SK-N-SH (cell line): ENCODE results near the gene ZNF414. TPM values are rescaled to one million over a fixed set of nuclear protein-coding genes. Genes with fewer than 3 reads are reported as not detected.

Source experiments
- CTCF ChIA-PET: fragments of 300-600, 350-600 bp; formaldehyde crosslinking; extraction: SDS; loops from one replicate; lab custom pipeline; 2021; lab: Yijun Ruan, JAX
- POLR2A ChIA-PET: fragments of 350-600 bp; sonication (Branson Sonifier 250); formaldehyde crosslinking; extraction: SDS; loops from one replicate; lab custom pipeline; 2020; ENCODE audit warnings: antibody characterized with exemption, inconsistent platforms; lab: Yijun Ruan, JAX
- DNase-seq: peaks from one replicate; pipeline ENCODE4 v3.0.0; 2012
- H2AFZ ChIP-seq: fragments of 200-600 bp; sonication (generic); 2 replicates; pipeline ENCODE4 v1.8.1; 2016; ENCODE audit warnings: antibody characterized with exemption, mild to moderate bottlenecking, low read depth
- H3F3A ChIP-seq: fragments of 200-600 bp; sonication (generic); replicated peaks from 2 replicates; pipeline ENCODE3; 2016; ENCODE audit warnings: antibody characterized with exemption, mild to moderate bottlenecking; ENCODE audit not compliant: insufficient read depth
- H3K27ac ChIP-seq, 2 experiments: fragments of 200-500 bp in 1 of 2; fragments of 200-600 bp in 1 of 2; sonication (Bioruptor generic) in 1 of 2; sonication (generic), shearing (Covaris generic) in 1 of 2; 2 replicates each; pipeline versions ENCODE4 v1.5.1 to v1.6.1; 2014 to 2016; ENCODE audit warnings: low read depth in 2 of 2, inconsistent platforms in 1 of 2, low read length in 1 of 2, mild to moderate bottlenecking in 1 of 2, mixed read lengths in 1 of 2
- H3K27me3 ChIP-seq: fragments of 200-600 bp; sonication (generic), shearing (Covaris generic); 2 replicates; pipeline ENCODE4 v1.6.1; 2016; ENCODE audit warnings: mixed run types; ENCODE audit not compliant: insufficient read depth
- H3K36me3 ChIP-seq, 2 experiments: fragments of 200-500 bp in 1 of 2; fragments of 200-600 bp in 1 of 2; sonication (Bioruptor generic) in 1 of 2; sonication (generic) in 1 of 2; replicated peaks in 1 of 2; 2 replicates each; pipeline versions ENCODE3 to v1.5.1; 2014 to 2016; ENCODE audit warnings: low read length in 1 of 2, mild to moderate bottlenecking in 1 of 2; ENCODE audit not compliant: insufficient read depth in 2 of 2, control insufficient read depth in 1 of 2
- H3K4me1 ChIP-seq, 2 experiments: fragments of 200-500 bp in 1 of 2; fragments of 200-600 bp in 1 of 2; sonication (Bioruptor generic) in 1 of 2; sonication (generic), shearing (Covaris generic) in 1 of 2; 2 replicates each; pipeline versions ENCODE4 v1.5.1 to v1.6.1; 2014 to 2016; ENCODE audit warnings: low read depth in 1 of 2, low read length in 1 of 2, mixed run types in 1 of 2; ENCODE audit not compliant: insufficient read depth in 2 of 2, control insufficient read depth in 1 of 2
- H3K4me2 ChIP-seq: fragments of 200-600 bp; sonication (generic), shearing (Covaris generic); 2 replicates; pipeline ENCODE4 v1.6.1; 2017; ENCODE audit warnings: mixed run types
- H3K4me3 ChIP-seq, 2 experiments: fragments of 200-500 bp in 1 of 2; fragments of 200-600 bp in 1 of 2; sonication (Bioruptor generic) in 1 of 2; sonication (generic), shearing (Covaris generic) in 1 of 2; 2 replicates each; pipeline versions ENCODE4 v1.5.1 to v1.8.1; 2014 to 2016; ENCODE audit warnings: low read depth in 2 of 2, inconsistent platforms in 1 of 2, low read length in 1 of 2, mild to moderate bottlenecking in 1 of 2, mixed read lengths in 1 of 2, moderate library complexity in 1 of 2
- H3K79me2 ChIP-seq: fragments of 200-600 bp; sonication (generic); 2 replicates; pipeline ENCODE4 v1.8.1; 2017; ENCODE audit warnings: mild to moderate bottlenecking; ENCODE audit not compliant: insufficient read depth
- H3K9ac ChIP-seq: fragments of 200-600 bp; sonication (generic); 2 replicates; pipeline ENCODE4 v1.6.1; 2017; ENCODE audit warnings: mixed run types
- H3K9me2 ChIP-seq: fragments of 200-600 bp; sonication (generic); 2 replicates; pipeline ENCODE4 v1.6.1; 2017; ENCODE audit warnings: mixed run types
- H3K9me3 ChIP-seq: fragments of 200-600 bp; sonication (generic); 2 replicates; pipeline ENCODE4 v1.6.1; 2017; ENCODE audit warnings: mixed run types, mild to moderate bottlenecking, moderate library complexity
- H4K20me1 ChIP-seq: fragments of 200-600 bp; sonication (generic); 2 replicates; pipeline ENCODE4 v1.6.1; 2017; ENCODE audit warnings: mild to moderate bottlenecking, mixed run types; ENCODE audit not compliant: insufficient read depth
- EP300 ChIP-seq, 2 experiments: IDR thresholded peaks; 2 replicates each; pipeline versions ENCODE4 v1.4.0 to v1.6.1; 2012; ENCODE audit warnings: borderline replicate concordance in 1 of 2, low read depth in 1 of 2, low read length in 1 of 2
- EZH2phosphoT487 ChIP-seq: fragments of 200-600 bp; sonication (generic); IDR thresholded peaks from 2 replicates; pipeline ENCODE4 v1.6.1; 2017; ENCODE audit warnings: low read depth, mixed run types, mild to moderate bottlenecking, antibody characterized with exemption, moderate library complexity, borderline replicate concordance
- FOXJ3 ChIP-seq: sonication (generic); formaldehyde crosslinking; IDR thresholded peaks from 2 replicates; pipeline ENCODE4 v1.5.1; 2020; ENCODE audit warnings: mild to moderate bottlenecking, missing genetic modification reagents
- GATA2 ChIP-seq: sonication (generic); formaldehyde crosslinking; IDR thresholded peaks from 2 replicates; pipeline ENCODE4 v1.5.0; 2020; ENCODE audit warnings: mild to moderate bottlenecking, missing genetic modification reagents
- RAD21 ChIP-seq: IDR thresholded peaks from 2 replicates; pipeline ENCODE4 v1.6.1; 2012; ENCODE audit warnings: mild to moderate bottlenecking, low read length
- RCOR1 ChIP-seq: fragments of 150-350 bp; IDR thresholded peaks from 2 replicates; pipeline ENCODE4 v1.6.1; 2017; ENCODE audit warnings: antibody characterized with exemption, low read length
- REST ChIP-seq: IDR thresholded peaks from 2 replicates; pipeline ENCODE4 v1.6.1; 2012; ENCODE audit warnings: mild to moderate bottlenecking, low read depth, low read length, moderate library complexity
- RFX5 ChIP-seq: IDR thresholded peaks from 2 replicates; pipeline ENCODE4 v1.6.1; 2012; ENCODE audit warnings: mild to moderate bottlenecking, improper control_type of control experiment, low read length
- YY1 ChIP-seq: IDR thresholded peaks from 2 replicates; pipeline ENCODE4 v1.4.0; 2012; ENCODE audit warnings: low read depth, mild to moderate bottlenecking
- ZBTB33 ChIP-seq: IDR thresholded peaks from 2 replicates; pipeline ENCODE4 v1.4.0; 2012; ENCODE audit warnings: low read depth, borderline replicate concordance
- WGBS: methylation state at CpG from one replicate; pipeline ENCODE4 v1.1.6; 2017; ENCODE audit warnings: low lambda C conversion rate; 5-methylcytosine and 5-hydroxymethylcytosine counted together
- polyA plus RNA-seq, 3 experiments: library from polyadenylated mRNA; depleted of rRNA; stranded (reverse); fragments of >200 nt; gene quantifications; 2 replicates each; pipeline ENCODE4 v1.2.3, GENCODE V29; 2012

ZNF414 gene
- polyA plus RNA-seq, 1 of the 3 experiments (the other 2 are of a cell fraction): 17.0 TPM

GRCh38 chr19:8484331-8484894, 29.6 kb downstream of the ZNF414 start:
- CTCF ChIA-PET: interaction anchor here (1.7 kb wide), 1 partner anchor 21 kb away, joined by 5 read pairs; no protein-coding TSS in a partner anchor
- H3F3A ChIP-seq: no peaks in the 10 kb centered on the region
- 95% methylated on average over 17 of the region's 18 CpGs for WGBS
- no peaks in the 10 kb centered on the region for H3K9me3 ChIP-seq
- DNase-seq: no peak
- no peak overlapping the region for H3K9ac ChIP-seq
- H3K27me3 ChIP-seq: no peaks in the 10 kb centered on the region
- no peak overlapping the region for H3K4me2 ChIP-seq
- H4K20me1 ChIP-seq: peaks cover 63% of the 10 kb centered on the region
- no peaks in the 10 kb centered on the region for H3K9me2 ChIP-seq
- no peaks in the 10 kb centered on the region; a peak in 1 of 4 replicates for H3K4me1 ChIP-seq
- no peak overlapping the region for H3K4me3 ChIP-seq
- H2AFZ ChIP-seq: no peak overlapping the region
- POLR2A ChIA-PET: interaction anchor here (0.7 kb wide), 1 partner anchor 39 kb away, joined by 4 read pairs; no protein-coding TSS in a partner anchor
- no peak for TF ChIP-seq RAD21
- TF ChIP-seq EZH2phosphoT487: no peak
- no peak for TF ChIP-seq YY1
- no peak for TF ChIP-seq GATA2
- no peak for TF ChIP-seq RFX5
- TF ChIP-seq EP300 (IDR thresholded peaks at IDR 0.05; ENCODE audit: borderline replicate concordance in 1 of 2, low read depth in 1 of 2, low read length in 1 of 2): no peak
- TF ChIP-seq, all 33 proteins: peak for 0
- H3K27ac ChIP-seq: no peak overlapping the region
- H3K36me3 ChIP-seq: peaks cover 21 to 66% of the 10 kb centered on the region in 2 experiments
- peaks cover 58% of the 10 kb centered on the region for H3K79me2 ChIP-seq

GRCh38 chr19:8483165-8483564, 30.8 kb downstream of the ZNF414 start:
- ChIA-PET CTCF (interaction anchor here (1.5 kb wide), 1 partner anchor 22 kb away, joined by 7 read pairs; no protein-coding TSS in a partner anchor), POLR2A (no interaction called here)
- H3F3A ChIP-seq: no peaks in the 10 kb centered on the region
- no peak overlapping the region for H3K27ac ChIP-seq
- no peaks in the 10 kb centered on the region for H3K9me3 ChIP-seq
- no peak overlapping the region for H2AFZ ChIP-seq
- H4K20me1 ChIP-seq: peaks cover 70% of the 10 kb centered on the region
- H3K79me2 ChIP-seq: peaks cover 71% of the 10 kb centered on the region
- no peaks in the 10 kb centered on the region for H3K27me3 ChIP-seq
- peaks cover 14 to 61% of the 10 kb centered on the region in 2 experiments for H3K36me3 ChIP-seq
- H3K4me1 ChIP-seq: no peaks in the 10 kb centered on the region; a peak in 1 of 4 replicates
- H3K9ac ChIP-seq: no peak overlapping the region
- no peak overlapping the region for H3K4me2 ChIP-seq
- H3K4me3 ChIP-seq: no peak overlapping the region
- 93% methylated on average over 8 of the region's 8 CpGs for WGBS
- no peak for TF ChIP-seq GATA2
- no peak for TF ChIP-seq EP300 (IDR thresholded peaks at IDR 0.05; ENCODE audit: borderline replicate concordance in 1 of 2, low read depth in 1 of 2, low read length in 1 of 2)
- no peak for TF ChIP-seq REST
- no peak for TF ChIP-seq FOXJ3 (CRISPR knock-in tag)
- TF ChIP-seq RCOR1: no peak
- TF ChIP-seq ZBTB33: no peak
- DNase-seq: no peak
- H3K9me2 ChIP-seq: no peaks in the 10 kb centered on the region
